HG02840 (cell line): ENCODE measurements around the gene CDK18.

Source experiments
- ATAC-seq: cut with Tn5 transposase; IDR thresholded peaks from one replicate; pipeline ENCODE4 v1.9.1; 2021; ENCODE audit warnings: mild to moderate bottlenecking, moderate library complexity, moderate number of reproducible peaks; ENCODE audit not compliant: unreplicated experiment, low FRiP score

Gene CDK18

DNA sequence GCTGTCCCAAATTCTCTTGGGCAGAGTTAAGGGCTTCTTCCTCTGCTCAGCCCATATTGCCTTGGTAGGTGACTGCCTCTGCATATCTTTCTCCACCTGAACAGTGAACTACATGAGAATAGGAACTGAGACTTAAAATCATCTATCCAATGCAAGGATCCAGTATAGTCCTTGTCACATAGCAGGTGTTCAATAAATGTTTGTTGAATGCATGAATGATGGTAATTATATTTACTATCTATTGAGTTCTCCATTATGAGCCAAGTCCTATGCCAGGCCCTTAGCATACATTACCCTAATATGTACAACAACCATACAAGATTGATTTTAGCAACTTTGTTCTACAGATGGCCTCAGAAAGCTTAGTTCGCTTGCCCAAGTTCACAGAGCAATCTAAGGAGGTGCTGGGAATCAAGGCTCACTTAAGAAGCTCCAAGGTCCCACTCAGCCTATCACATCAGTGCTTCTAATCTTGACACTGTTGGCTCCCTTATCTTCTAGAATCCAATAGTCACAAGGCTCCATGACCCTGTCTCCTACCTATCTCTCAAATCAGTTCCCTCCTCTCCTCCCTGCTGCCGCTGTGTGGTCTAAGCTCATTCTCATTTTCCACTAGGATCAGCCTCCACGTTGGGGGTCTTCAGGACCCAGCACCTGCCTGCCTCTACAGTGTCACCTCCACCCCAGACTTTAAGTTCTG is 2.2 kb upstream of the CDK18 start:
- no peak for ATAC-seq

DNA sequence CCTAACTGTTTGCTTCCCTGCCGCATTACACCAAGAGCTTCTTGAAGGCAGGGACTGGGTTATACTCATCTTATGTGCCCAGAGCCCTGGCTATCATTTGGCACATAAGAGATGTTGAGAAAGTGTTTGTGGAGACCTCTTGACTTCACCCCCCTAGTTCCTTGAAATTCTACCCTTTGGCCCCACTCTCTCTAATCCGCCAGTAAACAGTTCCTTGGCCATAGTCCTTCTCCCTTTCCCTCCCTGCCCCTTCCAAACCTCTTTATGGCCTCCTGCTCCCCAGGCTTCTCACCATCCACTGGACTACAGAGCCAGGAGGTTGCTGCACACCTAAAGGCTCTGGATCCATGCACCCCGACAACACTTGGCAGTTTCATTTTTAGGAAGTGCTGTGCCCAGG is 1.5 kb upstream of the CDK18 start:
- no peak for ATAC-seq

DNA sequence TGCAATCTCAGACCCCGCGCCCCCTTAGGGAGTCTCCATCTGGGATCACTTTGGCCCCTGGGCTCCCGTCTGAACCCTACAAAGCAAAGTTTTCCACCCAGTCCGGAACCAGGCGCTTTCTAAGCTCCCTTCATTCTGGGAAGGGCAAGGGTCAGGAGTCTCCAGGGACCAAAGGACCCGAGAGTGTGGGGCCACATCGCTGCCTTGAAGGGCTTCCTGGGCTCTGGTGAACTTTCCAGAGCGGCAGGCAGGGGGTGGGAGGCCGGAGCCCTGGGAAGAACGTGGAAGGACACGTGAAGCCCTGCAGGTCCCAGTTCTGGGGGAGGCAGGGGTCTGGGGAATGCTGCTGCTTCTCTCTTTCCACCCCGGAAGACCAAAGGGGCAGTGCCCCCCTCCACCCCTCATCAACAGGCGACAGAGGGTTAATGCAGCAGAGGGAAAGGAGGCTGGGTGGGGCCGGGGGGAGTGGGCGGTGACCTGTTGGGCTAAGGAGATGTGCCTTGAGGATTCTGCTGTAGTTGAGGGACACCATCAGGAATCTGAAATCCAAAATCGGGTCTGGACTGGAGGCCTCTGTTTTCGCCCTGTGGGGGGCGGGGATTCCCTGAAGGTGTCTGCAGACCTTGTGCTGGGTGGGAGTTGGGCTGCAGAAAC is 734 bp downstream of the CDK18 start:
- no peak for ATAC-seq

DNA sequence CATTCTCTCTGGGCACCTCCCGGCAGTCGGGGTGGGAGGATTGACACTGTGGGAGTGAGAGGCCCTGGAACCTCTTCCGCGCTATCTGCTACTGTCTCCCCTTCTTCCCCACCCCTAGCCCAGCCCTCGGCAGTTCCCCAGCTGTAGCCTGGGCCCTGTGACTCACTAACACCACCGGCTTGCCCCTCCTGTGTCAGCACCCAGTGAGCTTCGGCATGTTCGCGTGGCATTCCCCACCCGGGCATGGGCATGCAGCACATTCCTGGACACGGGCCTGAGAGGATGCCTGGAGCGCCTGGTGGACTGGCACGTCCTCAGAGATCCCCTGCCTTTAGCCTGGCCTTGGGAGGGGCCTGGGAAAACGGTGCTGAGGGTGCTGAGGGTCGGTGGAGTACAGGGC is 1.3 kb downstream of the CDK18 start:
- ATAC-seq: no peak

DNA sequence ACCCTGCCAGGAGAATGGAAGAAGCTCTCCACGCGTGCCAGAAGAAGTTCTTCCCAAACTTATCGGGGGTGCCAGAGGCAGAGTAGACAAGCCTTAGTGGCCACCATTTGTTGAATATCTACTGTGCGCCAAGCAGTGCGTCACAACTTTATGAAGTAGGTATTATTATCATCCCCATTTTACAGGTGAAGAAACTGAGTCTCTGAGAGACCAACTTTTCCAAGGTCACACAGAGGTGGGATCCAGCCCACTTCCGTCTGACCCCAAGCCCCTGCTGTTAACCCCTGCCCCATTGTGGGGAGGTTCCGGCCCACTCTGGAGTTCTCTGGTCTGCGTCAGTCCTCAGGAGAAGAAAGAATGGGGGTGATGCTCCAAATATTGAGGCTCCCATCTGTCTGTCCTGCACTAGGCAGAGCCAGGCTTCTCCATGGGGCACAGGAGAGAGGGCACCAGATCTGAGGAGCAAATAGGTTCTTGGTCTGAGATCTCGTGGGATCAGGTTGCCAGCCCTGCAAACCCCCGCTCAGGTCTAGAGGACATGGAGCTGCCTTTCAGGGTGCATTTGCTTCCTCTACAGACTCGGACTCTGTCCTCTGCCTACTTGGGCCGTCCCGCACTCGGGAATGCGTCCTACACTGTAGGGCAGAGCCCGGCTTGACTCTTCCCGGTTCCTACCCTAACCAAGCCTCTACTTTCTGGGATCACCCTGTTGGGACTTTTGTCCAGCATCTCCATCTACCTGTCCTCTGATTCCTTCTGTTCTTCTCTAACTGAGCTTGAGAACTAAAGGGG is 2.1 kb downstream of the CDK18 start:
- ATAC-seq: no peak

DNA sequence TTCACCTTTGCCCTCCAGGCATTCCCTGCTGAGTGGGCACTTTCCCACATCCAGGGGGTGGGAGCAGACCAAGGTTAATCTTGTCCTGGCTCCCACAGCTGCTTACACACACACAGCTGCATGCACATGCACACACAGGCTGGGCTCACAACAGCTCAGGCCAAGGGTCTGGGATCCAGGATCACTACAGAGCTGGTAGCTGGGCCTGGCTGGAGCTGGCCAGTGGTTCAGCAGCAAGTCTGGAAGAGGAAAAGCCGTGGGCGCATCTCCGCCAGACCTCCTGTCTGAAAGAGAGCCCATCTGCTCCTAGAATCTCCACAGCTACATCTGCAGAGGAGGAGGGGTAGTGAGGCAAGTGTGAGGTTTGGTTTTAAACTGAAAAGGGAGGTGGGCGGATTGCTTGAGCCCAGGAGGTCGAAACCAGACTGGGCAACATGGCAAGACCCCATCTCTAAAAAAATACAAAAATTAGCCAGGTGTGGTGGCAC is 3.8 kb downstream of the CDK18 start:
- no peak for ATAC-seq

DNA sequence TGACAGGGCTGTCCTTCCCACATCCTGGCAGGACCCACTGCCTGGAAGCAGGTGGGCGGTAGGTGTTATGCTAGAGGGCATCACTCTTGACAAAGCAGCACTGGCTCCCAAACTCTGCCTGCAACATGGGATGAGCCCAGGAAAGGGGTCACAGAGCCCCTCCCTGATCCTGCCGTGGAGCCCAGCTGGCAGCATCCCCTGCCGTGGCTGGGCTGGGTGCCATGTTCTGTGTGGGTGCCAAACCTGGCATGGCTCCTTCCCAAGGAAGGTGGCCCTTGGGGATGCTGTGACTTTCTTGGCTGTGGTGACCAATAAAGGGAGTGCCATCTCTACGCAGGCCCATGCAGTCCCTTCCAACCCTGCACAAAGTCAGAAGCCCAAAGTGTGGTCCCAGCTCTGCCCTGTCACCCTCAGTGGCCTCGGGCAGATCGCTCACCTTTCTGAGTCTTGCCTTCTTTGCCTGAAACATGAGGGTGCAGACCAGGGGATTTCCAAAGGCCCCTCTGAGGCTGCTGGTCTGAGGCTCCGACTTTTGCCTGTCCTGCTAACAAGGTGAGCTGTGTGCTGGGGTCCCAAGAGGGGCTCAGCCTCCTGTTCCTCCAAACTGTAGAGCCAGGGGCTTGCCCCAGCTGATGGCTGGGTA is 6.0 kb downstream of the CDK18 start:
- ATAC-seq: no peak

DNA sequence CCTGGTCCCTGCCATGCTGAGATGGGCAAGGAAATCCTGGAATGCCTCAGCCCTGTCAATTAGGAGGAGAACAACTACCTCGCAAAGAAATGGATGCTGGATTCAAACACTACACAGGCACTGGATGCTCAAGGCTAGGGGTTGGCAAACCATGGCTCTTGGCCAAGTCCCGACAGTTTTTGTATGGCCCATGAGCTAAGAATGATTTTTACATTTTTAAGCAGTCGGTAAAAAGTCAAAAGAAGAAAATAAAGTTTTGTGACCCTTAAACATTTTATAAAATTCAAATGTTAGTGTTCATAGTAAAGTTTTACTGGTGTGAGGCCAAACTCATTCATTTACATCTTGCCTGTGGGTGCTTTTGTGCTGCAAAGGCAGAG is 6.5 kb downstream of the CDK18 start:
- no peak for ATAC-seq

DNA sequence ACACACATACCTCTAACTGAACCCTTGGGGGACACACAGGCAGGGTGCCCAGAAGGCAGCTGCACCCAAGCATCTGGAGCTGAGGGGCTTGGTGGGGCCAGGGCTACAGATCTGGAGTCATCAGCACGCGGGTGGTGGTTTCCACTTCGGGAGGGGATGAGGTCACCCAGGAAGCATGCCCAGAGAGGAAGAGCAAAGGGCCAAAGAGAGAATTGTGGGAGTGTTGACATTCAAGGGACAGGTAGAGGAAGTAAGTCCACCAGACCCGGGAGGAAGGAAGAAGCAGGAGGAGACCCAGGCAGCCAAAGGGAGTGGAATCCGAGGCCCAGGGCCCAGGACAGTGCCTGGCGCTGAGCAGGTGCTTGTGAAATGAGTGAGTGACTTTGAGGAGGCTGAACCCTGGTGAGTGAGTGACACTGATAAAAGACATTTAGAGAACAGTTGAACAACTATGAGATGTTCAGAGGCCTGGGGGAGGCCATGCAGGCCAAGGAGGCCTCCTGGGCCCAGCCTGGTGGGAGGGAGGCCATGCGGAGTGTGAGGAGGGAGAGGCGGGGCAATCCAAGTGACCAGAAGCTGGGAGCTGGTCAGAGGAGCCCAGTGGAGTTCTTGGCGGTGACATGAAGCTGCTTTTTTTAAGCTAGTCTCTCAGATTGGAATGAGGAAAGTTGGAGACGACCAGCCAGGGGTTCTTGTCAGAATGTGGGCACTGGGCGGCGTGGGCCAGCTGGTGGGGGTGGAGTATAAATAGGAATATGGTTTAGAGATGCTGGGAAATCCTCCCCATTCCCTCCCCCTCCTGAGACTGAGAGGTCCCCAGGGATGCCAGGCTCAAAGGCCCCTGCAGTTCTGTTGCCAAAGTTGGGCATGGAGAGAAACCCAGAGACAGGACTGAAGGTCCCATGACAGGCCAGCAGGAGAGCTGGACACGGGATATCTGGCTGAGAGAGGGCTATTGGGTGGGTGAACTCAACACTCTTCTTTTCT is 7.9 kb downstream of the CDK18 start:
- ATAC-seq: no peak

DNA sequence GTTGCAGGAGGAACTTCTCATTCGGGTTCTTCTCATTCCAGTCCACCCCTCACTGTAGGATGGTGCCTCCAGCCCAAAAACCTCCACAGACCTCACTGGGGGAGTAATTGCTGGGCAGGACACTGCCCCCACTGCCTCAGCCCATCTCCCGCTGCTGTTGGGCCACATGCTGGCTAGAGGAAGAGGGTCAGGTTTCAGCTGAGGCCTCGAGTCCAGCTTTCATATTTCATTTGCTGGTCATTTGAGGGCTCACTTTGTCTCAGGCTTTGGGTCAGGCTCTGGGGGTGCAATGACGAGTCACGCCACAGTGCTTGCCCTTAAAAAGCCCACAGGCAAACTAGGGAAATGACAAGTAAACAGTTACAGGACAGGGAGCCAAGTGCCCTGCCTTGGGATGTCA is 9.3 kb downstream of the CDK18 start:
- no peak for ATAC-seq

DNA sequence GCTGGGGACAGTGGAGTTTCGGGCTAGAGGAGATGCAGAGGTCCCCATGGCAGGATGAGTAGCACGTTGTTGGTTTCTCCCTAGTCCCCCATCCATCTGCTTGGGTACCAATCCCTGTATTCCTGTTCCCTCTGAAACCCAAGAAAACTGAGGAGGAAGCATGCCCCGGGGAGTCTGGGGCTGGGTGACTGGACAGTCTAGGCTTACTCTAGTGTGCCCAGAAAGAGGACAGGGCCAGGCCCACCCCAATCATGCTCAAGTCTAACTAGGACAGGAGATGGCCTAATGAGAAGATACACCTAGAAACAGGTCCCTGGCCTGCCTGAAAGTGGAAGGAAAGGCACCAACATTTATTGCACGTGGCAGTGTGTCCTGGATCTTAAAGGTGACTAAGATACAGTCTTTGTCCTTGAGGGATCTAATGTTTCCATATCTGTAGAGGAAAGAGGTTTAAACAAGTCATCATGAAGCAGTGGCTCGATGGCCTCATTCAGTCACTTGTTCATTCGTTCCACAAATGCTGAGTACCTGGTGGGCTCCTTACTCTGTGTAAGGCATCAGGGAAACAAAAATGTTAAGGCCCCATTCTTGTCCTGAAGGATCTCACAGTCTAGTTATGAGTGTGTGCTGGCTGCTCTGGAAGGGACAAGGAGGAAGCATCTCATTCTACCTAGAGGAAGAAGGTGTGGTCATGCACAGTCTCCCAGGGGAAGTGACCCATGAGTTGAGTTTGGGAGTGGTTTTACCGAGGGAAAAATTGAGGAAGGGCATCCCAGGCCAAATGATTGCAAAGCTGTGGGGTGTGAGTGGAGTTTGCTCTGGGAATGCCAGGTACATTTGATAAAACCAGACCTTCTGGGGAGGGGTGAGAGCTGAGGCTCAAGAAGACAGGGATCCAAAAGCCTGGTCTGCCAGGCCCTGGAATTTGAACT is 10.0 kb downstream of the CDK18 start:
- ATAC-seq: no peak

DNA sequence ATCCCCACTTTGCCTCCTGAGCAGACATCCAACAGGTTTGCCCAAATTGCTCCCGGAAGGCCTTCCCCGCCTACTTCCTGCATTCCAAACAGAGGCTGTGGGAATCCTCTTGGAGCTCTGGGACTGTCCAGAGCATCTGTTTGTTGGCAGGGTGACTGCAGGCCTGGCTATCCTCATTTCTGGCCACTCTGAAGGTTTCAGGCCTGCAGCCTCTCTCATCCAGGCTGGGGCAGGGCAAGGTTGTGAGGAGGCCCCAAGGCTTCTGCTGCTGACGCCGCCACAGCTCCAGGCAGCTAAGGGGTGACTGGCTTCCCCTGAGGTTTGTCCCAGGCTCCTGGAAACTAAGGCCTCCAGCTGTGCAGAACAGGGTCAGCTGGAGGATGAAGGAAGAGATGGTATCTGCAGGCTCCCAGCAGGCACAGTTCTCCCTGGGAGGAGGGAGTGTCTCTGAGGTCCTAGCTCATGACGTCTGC is 11.3 kb downstream of the CDK18 start:
- ATAC-seq: no peak

DNA sequence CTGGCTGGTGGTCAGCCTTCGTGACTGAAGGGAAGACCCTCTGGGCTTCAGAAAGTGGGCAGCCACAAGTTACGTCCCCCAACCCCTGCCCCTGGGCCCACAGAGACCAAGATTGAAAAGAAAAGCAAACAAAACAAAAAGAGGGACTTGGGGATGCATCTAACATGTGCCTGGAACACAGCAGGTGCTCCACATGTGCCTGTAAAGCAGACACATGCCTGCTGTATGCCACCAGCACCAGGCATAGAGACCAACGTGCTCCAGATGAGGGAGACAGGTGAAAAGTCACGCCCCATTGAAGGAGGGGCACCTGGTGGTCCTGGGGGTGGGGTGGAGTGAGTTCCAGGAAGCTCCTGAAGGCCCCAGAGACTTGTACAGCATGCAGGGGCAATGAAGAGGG is 11.9 kb downstream of the CDK18 start:
- ATAC-seq: no peak

DNA sequence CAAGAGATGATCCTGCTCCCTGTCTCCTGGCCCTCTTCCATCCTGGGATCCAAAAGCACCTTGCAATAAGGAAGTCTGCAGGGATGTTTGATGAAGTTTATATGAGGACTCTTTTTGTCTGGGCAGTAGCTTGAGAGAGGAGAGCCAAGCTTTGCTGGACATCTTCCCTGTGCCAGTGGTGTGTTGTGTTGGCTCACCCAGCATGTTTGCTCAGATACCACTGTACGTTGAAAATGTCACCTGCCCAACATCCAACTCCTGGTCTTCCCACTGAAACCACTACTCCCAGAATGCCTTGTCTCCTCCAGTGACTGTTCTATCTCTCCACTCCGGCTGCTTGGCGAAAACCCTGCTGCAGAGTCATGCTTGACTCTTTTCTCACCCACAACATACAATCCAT is 12.8 kb downstream of the CDK18 start:
- ATAC-seq: no peak

DNA sequence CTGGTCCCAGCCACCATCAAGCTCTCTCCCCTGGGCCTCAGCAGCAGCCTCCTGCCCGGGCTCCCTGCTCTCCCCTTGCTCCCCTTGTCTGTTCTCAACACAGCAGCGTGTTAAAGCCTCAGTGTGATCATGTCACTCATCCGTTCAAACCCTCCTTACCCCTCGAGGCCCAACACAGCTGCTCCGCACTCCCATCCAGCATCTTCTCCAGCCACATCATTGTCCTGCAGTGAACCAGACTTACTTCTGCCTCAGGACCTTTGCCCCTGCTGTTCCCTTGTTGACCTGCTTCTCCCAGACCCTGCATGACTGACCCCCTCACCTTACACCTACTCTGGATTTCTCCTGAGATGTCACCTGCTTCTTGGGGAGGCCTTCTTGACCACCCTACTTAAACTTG is 13.3 kb downstream of the CDK18 start:
- ATAC-seq: no peak

DNA sequence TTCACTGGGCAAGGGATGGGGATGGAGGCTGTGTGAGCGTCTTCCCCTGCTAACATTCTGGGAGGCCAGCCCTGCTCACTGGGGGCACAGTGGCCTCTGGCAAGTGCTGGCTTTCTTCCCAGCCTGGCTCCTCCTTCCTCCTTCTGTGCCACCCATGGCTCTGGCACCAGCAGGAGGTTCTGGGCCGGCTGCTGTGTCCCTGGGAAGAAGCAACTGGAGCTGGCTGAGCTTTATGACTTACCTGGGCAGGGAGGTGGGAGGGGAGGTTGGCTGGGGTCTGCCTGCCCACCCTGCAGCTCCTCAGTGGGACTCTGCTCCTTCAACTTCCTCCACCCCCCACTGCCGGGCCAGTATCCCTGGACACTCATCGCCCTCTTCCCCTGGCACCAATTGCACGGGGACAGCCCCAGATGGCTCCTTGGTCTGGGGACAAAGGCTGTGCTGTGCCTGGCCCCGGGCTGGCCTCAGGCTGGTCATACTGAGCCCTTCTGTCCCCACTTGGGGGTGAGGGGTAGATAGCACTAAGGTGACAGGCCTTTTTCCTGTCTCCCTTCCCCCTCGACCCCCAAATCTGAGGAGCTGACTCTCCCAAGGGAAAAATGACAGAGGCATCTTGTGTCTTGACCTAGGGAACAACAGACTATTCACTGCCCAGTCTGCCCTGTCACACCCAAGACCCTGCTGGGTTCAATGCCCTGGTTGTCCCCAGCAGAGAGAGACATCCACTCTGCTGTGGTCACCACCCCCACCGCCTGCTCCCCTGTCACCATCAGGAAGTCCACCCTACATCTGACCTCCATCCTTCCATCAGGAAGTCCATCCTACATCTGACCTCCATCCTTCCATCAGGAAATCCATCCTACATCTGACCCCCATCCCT is 14.4 kb downstream of the CDK18 start:
- ATAC-seq: no peak

DNA sequence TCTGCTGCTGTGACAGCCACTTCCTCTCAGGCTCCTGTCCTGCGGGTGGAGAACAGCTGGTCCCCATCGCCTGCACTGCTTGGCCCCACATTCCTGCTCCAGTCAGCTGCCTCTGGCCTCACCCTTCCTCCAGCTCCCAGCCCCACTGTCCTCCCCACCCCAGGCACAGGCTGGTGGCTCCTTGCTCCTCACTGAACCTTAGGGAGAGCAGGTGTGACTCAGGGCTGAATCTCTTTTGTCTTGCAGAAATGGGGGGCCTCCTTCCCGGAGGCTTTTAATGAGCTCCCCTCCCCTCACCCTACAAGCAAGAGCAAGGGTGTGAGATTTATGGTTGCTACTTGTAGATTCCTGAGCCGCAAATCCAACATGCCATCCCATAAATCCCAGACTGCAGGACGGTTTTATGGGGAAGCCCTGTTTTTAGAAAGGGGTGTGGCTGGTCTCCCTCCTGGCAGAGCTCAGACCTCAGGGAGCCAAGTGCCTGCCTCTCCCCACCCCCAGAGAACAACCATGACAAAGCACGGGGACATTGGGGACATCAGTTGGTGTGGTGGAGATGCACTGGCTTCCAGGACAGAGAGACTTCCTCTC is 15.2 kb downstream of the CDK18 start:
- no peak for ATAC-seq
